Measurements from ENCODE around the gene GJC1. TPM values are rescaled to one million over a fixed set of nuclear protein-coding genes. Genes with fewer than 3 reads are reported as not detected.

Gene GJC1
- total and polyA plus RNA-seq, 9 donors, result 1.3 to 18.4 (median 4.3) TPM

GRCh38 chr17:44850025-44850424, 19.9 kb upstream of the GJC1 start:
- H3K36me3 ChIP-seq, result no peaks in the 10 kb centered on the region
- no peak for DNase-seq
- H3K27me3 ChIP-seq, result no peaks in the 10 kb centered on the region
- TF ChIP-seq CTCF (IDR thresholded peaks at IDR 0.05) (no peak), EP300 (IDR thresholded peaks at IDR 0.05) (no peak), POLR2A (IDR thresholded peaks at IDR 0.05) (no peak)
- intact Hi-C loops (cut with DNase I), result no loop called here
- no peaks in the 10 kb centered on the region for H3K4me1 ChIP-seq (ENCODE audit: insufficient read depth)
- 76 to 90% (median 77%) methylated on average over 7 of the region's 7 CpGs for WGBS, 3 donors
- no peaks in the 10 kb centered on the region for H3K9me3 ChIP-seq
- H3K27ac ChIP-seq, result no peak overlapping the region
- H3K4me3 ChIP-seq, result no peak overlapping the region

- intact Hi-C loops (cut with DNase I), result no loop called here
- Histone ChIP-seq H3K4me3 (no peak overlapping the region), H3K36me3 (no peaks in the 10 kb centered on the region), H3K4me1 (ENCODE audit: insufficient read depth) (no peaks in the 10 kb centered on the region), H3K27me3 (no peaks in the 10 kb centered on the region), H3K9me3 (no peaks in the 10 kb centered on the region), H3K27ac (no peak overlapping the region)
- no peak for TF ChIP-seq POLR2A (IDR thresholded peaks at IDR 0.05)
- TF ChIP-seq EP300 (IDR thresholded peaks at IDR 0.05), result no peak
- TF ChIP-seq CTCF (IDR thresholded peaks at IDR 0.05), result no peak
- WGBS, 3 donors, result 82 to 87% (median 87%) methylated on average over 12 of the region's 12 CpGs
- no peak for DNase-seq
Observed at GRCh38 chr17:44848961-44849489, 18.9 kb upstream of the GJC1 start.

- no peak overlapping the region for H3K4me3 ChIP-seq
- H3K27me3 ChIP-seq, result no peaks in the 10 kb centered on the region
- DNase-seq, result no peak
- H3K9me3 ChIP-seq, result no peaks in the 10 kb centered on the region
- 49 to 60% (median 58%) methylated on average over 6 of the region's 6 CpGs for WGBS, 3 donors
- H3K4me1 ChIP-seq (ENCODE audit: insufficient read depth), result no peaks in the 10 kb centered on the region
- TF ChIP-seq EP300 (IDR thresholded peaks at IDR 0.05) (no peak), POLR2A (IDR thresholded peaks at IDR 0.05) (no peak), CTCF (IDR thresholded peaks at IDR 0.05) (no peak)
- no peaks in the 10 kb centered on the region for H3K36me3 ChIP-seq
- no peak overlapping the region for H3K27ac ChIP-seq
- intact Hi-C loops (cut with DNase I), result no loop called here
Observed at GRCh38 chr17:44848257-44848795, 18.2 kb upstream of the GJC1 start.

- 10 to 18% (median 12%) methylated on average over 2 of the region's 2 CpGs for WGBS, 3 donors
- intact Hi-C loops (cut with DNase I), result no loop called here
- no peak for DNase-seq
- no peaks in the 10 kb centered on the region for H3K36me3 ChIP-seq
- no peaks in the 10 kb centered on the region for H3K27me3 ChIP-seq
- H3K9me3 ChIP-seq, result no peaks in the 10 kb centered on the region
- H3K4me1 ChIP-seq (ENCODE audit: insufficient read depth), result no peaks in the 10 kb centered on the region
- TF ChIP-seq CTCF (IDR thresholded peaks at IDR 0.05) (no peak), POLR2A (IDR thresholded peaks at IDR 0.05) (no peak), EP300 (IDR thresholded peaks at IDR 0.05) (no peak)
- no peak within 1 kb of the TSS for H3K27ac ChIP-seq
- no peak within 1 kb of the TSS for H3K4me3 ChIP-seq
Observed at GRCh38 chr17:44847586-44847985, 17.5 kb upstream of the GJC1 start, which contains the start of gene HIGD1B. TSS of gene HIGD1B (plus strand) at chr17:44847883. CDS start at chr17:44848153, 270 bp downstream.

Data from ovary (tissue), 9 donors.